HEK293T (cell line): ENCODE data around the gene MAST2.
"Not testable (repeated sequence)": the region's sequence is repeated elsewhere in the genome, so short reads cannot be mapped to it uniquely, and the experiment has no call there.

Experiments used
- CTCF ChIA-PET: fragments of 350-600 bp; formaldehyde crosslinking; extraction: SDS; loops from one replicate; lab custom pipeline; 2021; ENCODE audit warnings: antibody characterized with exemption, inconsistent platforms; lab: Yijun Ruan, JAX
- POLR2A ChIA-PET: fragments of 350-600 bp; formaldehyde crosslinking; extraction: SDS; loops from one replicate; lab custom pipeline; 2020; ENCODE audit warnings: antibody characterized with exemption, inconsistent platforms; lab: Yijun Ruan, JAX
- DNase-seq: peaks from one replicate; pipeline ENCODE4 v3.0.0; 2012; ENCODE audit warnings: mixed read lengths; ENCODE audit errors: extremely low spot score
- ARNT ChIP-seq: fragments of 450-650 bp; IDR thresholded peaks from 2 replicates; pipeline ENCODE4 v1.6.1; 2017; ENCODE audit warnings: mild to moderate bottlenecking
- BHLHE40 ChIP-seq: fragments of 450-650 bp; IDR thresholded peaks from 2 replicates; pipeline ENCODE4 v1.6.1; 2016; ENCODE audit warnings: mild to moderate bottlenecking, moderate library complexity, borderline replicate concordance
- CTBP1 ChIP-seq: fragments of 450-650 bp; IDR thresholded peaks from 2 replicates; pipeline ENCODE4 v1.6.1; 2016; ENCODE audit warnings: borderline replicate concordance
- ELF4 ChIP-seq: fragments of 450-650 bp; IDR thresholded peaks from 2 replicates; pipeline ENCODE4 v1.6.1; 2017; ENCODE audit warnings: antibody characterized with exemption
- FOXA1 ChIP-seq: fragments of 450-650 bp; IDR thresholded peaks from 2 replicates; pipeline ENCODE4 v1.6.1; 2016; ENCODE audit warnings: mild to moderate bottlenecking
- FOXK2 ChIP-seq: fragments of 450-650 bp; IDR thresholded peaks from 2 replicates; pipeline ENCODE4 v1.6.1; 2016; ENCODE audit warnings: mild to moderate bottlenecking
- FOXM1 ChIP-seq: fragments of 450-650 bp; IDR thresholded peaks from 2 replicates; pipeline ENCODE4 v1.6.1; 2017; ENCODE audit warnings: mild to moderate bottlenecking, borderline replicate concordance
- HDGF ChIP-seq: fragments of 450-650 bp; IDR thresholded peaks from 2 replicates; pipeline ENCODE4 v1.6.1; 2017; ENCODE audit warnings: antibody characterized with exemption, borderline replicate concordance
- L3MBTL2 ChIP-seq: fragments of 450-650 bp; conservative IDR thresholded peaks from 2 replicates; pipeline ENCODE4 v1.6.1; 2016; ENCODE audit warnings: mild to moderate bottlenecking
- LEF1 ChIP-seq: fragments of 450-650 bp; IDR thresholded peaks from 2 replicates; pipeline ENCODE4 v1.6.1; 2017; ENCODE audit warnings: mild to moderate bottlenecking, borderline replicate concordance
- NFRKB ChIP-seq: fragments of 450-650 bp; IDR thresholded peaks from 2 replicates; pipeline ENCODE4 v1.6.1; 2016; ENCODE audit warnings: mild to moderate bottlenecking, moderate library complexity
- PKNOX1 ChIP-seq: fragments of 450-650 bp; IDR thresholded peaks from 2 replicates; pipeline ENCODE4 v1.6.1; 2016
- SP1 ChIP-seq: fragments of 450-650 bp; IDR thresholded peaks from 2 replicates; pipeline ENCODE4 v1.6.1; 2017
- SUZ12 ChIP-seq: fragments of 450-650 bp; IDR thresholded peaks from 2 replicates; pipeline ENCODE4 v1.6.1; 2016; ENCODE audit warnings: mild to moderate bottlenecking
- TARDBP ChIP-seq: fragments of 450-650 bp; IDR thresholded peaks from 2 replicates; pipeline ENCODE4 v1.6.1; 2016
- ZNF384 ChIP-seq: fragments of 450-650 bp; IDR thresholded peaks from 2 replicates; pipeline ENCODE4 v1.6.1; 2016

The MAST2 gene

GRCh38 chr1:45923343-45923742, 119.9 kb downstream of the MAST2 start:
- POLR2A ChIA-PET, result no interaction called here
- CTCF ChIA-PET, result no interaction called here
- TF ChIP-seq ELF4, result no peak
- TF ChIP-seq CTBP1, result no peak
- TF ChIP-seq PKNOX1, result no peak
- TF ChIP-seq SP1, result no peak
- TF ChIP-seq NFRKB, result no peak
- TF ChIP-seq ZNF384, result no peak
- no peak for TF ChIP-seq BHLHE40
- TF ChIP-seq TARDBP, result no peak
- TF ChIP-seq ARNT, result no peak
- no peak for TF ChIP-seq LEF1
- no peak for TF ChIP-seq FOXA1
- no peak for TF ChIP-seq HDGF
- TF ChIP-seq FOXM1, result no peak
- no peak for TF ChIP-seq L3MBTL2
- no peak for TF ChIP-seq FOXK2
- no peak for TF ChIP-seq SUZ12
- DNase-seq, result no peak

GRCh38 chr1:45924736-45925135, 121.3 kb downstream of the MAST2 start:
- TF ChIP-seq TARDBP, result no peak
- no peak for TF ChIP-seq LEF1
- TF ChIP-seq SP1, result no peak
- no peak for TF ChIP-seq CTBP1
- no peak for TF ChIP-seq ELF4
- no peak for TF ChIP-seq L3MBTL2
- no peak for TF ChIP-seq BHLHE40
- no peak for TF ChIP-seq FOXA1
- TF ChIP-seq FOXM1, result no peak
- TF ChIP-seq HDGF, result no peak
- TF ChIP-seq ZNF384, result no peak
- TF ChIP-seq PKNOX1, result no peak
- TF ChIP-seq FOXK2, result no peak
- TF ChIP-seq NFRKB, result no peak
- no peak for TF ChIP-seq ARNT
- TF ChIP-seq SUZ12, result no peak
- no peak for DNase-seq
- ChIA-PET CTCF (no interaction called here), POLR2A (no interaction called here)

GRCh38 chr1:45925728-45926287, 122.4 kb downstream of the MAST2 start:
- DNase-seq, result no peak
- ChIA-PET CTCF (no interaction called here), POLR2A (no interaction called here)
- TF ChIP-seq ELF4 (no peak), LEF1 (no peak), L3MBTL2 (no peak), HDGF (no peak), SP1 (no peak), ARNT (no peak), FOXM1 (no peak), FOXA1 (no peak), ZNF384 (no peak), FOXK2 (no peak)

- DNase-seq, result no peak
- CTCF ChIA-PET, result no interaction called here
- TF ChIP-seq SP1, result no peak
- TF ChIP-seq SUZ12, result no peak
- TF ChIP-seq FOXA1, result no peak
- no peak for TF ChIP-seq ARNT
- TF ChIP-seq TARDBP, result no peak
- TF ChIP-seq LEF1, result no peak
- TF ChIP-seq L3MBTL2, result no peak
- no peak for TF ChIP-seq ELF4
- TF ChIP-seq HDGF, result no peak
- TF ChIP-seq BHLHE40, result no peak
- POLR2A ChIA-PET, result no interaction called here
Measured at GRCh38 chr1:45926330-45926729, 122.9 kb downstream of the MAST2 start.

GRCh38 chr1:45927231-45927915, 124.0 kb downstream of the MAST2 start:
- POLR2A ChIA-PET, CTCF ChIA-PET, DNase-seq: not testable (repeated sequence)

- POLR2A ChIA-PET, result interaction anchor here (1.5 kb wide), 1 partner anchor 16 kb away, joined by 3 read pairs; no protein-coding TSS in a partner anchor
- DNase-seq, result no peak
- TF ChIP-seq L3MBTL2 (no peak), ZNF384 (no peak), SP1 (no peak), ARNT (no peak), SUZ12 (no peak), NFRKB (no peak), LEF1 (no peak), FOXK2 (no peak), FOXA1 (no peak)
- CTCF ChIA-PET, result interaction anchor here (0.8 kb wide), 1 partner anchor 516 kb away, joined by 4 read pairs; no protein-coding TSS in a partner anchor
Measured at GRCh38 chr1:45928486-45929205, 125.2 kb downstream of the MAST2 start.
